HS-27A (cell line): ENCODE measurements around the gene MACROD2.
"Not testable (repeated sequence)": the region's sequence is repeated elsewhere in the genome, so short reads cannot be mapped to it uniquely, and the experiment has no call there.

Experiments
- DNase-seq: peaks from one replicate; pipeline ENCODE4 v3.0.0-alpha.2; 2012; ENCODE audit warnings: low read depth, missing footprints

Gene MACROD2

DNA sequence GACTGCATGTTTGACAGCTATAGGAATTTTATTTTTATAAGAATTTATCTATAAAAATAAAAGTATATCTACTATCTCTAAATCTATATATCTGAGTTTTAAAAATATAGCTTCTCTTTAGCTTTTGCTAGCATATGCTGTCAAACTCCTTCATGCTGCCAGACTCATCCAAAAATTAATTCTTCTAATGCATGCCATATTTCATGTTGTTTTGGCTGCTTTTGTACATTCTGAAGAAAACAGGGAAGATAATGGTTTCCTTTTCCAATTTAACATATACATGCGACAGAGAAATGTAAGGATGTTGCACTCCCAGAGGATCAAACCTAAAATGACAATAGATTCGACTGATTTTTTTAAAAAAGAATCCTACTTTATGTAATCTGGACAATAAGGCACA lies 919.3 kb downstream of the MACROD2 start:
- DNase-seq, result no peak

DNA sequence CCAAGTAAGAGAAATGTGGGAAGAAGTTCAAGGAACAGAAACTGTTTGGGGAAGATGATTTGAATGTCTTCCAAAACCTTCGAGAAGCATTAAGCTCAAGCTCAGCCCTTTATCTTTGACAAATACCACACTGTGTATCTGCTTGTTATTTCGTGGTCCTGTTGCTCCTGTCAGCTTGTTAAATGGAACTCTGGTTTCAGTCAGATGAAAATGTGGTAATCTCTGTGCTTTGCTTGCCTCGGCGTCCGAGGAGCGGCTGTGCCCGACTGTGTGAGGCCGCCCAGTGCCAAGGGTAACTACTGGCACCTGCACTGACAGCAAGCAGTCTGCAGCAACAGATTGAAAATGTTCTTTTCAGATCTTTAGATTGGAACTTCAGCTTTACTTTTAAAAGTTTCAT lies 920.0 kb downstream of the MACROD2 start:
- DNase-seq, result no peak

DNA sequence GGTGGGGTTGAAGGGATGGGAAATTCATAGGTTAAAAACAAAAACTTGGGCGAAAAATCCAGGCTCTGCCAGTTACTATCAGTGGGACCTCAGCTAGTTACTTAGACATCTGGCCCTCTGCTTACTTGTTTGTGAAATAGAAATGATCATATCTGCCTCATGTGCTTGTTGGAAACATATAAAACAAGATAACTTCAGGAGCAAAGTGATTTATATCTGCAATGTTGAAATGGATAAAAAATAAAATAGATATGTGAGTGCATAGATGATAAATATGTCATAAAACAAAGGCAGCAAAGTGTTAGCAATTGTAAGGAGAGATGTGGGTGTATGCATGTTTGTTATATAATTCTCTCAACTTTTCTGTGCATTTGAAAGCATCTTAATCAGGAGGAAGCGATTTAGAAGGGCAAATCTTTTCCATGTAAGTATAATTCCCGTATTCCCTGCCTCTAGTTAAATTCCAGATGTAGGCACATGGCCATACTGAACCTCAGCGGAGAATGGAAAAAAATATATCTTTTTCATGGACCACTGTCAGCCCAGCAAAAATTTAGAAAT lies 921.1 kb downstream of the MACROD2 start:
- DNase-seq, result no peak

DNA sequence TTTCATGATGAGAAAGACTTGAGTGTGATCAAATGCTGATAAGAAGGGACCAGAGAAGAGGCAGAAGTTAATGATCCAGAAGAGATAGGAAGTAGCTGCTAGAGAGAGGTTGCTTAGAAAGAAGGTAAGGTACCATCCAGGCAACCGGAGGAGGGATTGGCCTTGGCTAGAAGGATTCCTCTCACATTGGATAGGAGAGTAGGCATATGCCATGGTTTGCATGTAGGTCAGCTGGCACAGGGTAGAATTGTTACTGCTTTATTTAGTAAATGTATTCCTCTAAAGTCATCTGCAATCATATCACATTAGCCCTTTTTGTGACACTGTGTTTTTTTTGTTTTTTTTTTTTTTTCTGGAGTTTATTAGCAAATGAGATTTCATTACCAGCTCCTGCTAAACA lies 923.0 kb downstream of the MACROD2 start:
- no peak for DNase-seq

DNA sequence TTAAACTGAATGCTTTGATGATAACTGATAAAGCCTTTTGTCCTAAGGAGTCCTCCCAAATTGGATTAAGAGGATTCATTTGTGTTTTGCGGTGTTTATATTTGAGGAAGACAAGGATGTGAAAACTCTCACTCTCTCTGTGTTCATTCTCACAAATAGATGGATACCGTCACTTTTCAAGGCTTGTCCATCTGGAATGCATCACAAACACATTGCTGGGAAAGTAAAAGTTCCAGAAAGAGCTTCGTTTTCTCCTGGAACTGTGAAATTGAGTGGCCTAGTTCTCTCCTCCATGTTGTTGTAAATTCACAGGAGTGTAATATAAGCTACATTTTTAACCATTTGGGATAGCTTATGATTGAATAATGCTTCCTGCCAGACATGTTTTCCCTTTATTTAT lies 923.7 kb downstream of the MACROD2 start:
- DNase-seq, result no peak

DNA sequence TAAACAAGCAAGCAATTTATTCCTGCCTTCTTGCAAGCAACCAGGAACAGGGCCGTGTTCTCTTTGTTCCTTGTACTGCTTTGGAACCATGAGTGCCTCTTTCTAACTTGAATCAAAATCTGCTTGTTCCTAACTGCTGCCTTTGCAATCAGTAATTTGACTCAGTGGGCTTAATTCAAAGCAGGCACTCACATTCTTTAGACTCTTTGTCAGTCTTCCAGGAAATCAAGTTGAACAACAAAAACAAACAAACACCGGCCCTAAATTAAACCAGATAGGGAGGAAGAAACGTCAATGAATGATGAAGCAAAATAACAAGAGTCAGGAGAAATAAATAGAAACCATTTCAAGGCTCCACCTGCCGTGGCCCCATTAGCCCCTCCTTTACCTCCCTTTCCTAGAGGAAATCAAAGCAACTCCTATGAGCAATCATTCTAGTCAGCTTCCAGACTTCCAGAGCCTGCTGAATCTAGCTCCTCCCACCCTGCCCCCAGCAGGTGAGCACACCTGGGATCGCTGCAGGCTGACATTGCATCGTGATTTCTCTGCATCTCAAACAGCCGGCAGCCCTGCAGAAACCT lies 924.3 kb downstream of the MACROD2 start:
- no peak for DNase-seq

DNA sequence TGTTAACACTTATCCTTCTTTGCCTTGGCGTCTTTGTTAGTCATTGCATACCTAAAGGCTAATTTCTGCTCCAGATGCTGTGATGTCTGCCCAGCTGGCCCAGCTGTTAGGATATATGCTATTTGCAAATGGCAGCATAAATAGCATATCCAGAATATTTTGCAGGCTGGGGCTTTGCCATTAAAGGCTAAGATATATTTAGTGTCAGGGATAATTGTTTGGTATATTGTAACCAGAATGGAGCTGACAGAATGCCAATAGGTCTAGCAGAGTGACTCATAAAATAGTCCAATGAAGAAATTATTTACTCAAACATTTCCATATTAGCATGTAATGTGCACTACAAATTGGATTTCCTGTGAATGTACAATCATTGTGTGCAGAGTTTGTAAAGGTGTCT lies 926.2 kb downstream of the MACROD2 start:
- no peak for DNase-seq

DNA sequence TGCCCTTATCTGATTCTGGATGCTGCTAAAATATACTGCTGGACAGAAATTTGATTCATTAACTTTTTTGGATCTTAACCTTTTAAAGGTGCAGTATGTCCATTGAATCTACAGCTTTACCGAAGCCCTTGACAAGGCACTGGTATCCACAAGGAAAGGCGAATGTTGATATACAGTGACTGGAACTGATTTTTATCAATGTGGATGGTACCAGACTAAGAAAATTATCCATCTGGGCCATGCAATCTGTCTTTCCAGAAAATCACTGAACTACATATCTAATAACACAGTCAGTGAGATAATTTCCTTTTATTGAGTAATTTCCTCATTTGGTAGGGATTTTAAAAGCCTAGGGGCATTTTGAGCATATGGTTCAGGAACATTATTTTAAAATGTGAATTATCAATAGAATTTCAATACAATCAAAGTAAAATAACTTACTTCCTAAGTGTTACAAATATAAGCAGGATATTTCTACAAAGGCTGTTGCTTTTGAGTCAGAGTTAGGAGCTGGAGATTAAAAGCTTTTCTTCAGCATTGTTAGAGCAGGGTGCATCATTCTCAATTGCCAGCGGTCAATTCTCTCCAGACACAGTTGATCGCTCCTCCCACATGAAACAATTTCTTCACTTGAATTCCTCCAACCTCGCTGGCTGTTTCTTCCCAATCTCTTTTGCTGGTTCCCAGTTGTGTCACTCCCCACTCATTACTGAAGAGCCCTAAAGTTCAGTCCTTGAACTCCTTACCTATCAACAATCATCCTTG lies 927.4 kb downstream of the MACROD2 start:
- DNase-seq, result no peak

DNA sequence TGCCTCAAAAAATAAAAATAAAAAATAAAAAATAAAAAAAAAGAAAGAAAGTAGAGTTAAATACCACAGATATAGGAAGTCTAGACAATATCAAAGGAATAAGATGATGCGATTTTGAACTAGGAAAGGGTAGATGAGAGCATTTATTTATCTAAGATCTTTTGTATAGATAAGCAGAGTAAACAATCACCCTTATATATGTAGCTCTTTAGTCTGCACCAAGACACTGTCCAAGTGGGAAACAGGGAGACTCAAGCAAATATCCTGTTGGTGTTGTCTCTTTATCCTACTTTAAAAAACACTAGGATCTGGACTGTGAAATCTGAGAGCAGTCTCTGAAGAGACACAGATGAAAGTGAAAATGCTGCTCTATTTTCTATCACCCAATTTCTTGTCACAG lies 929.1 kb downstream of the MACROD2 start:
- DNase-seq, result no peak

DNA sequence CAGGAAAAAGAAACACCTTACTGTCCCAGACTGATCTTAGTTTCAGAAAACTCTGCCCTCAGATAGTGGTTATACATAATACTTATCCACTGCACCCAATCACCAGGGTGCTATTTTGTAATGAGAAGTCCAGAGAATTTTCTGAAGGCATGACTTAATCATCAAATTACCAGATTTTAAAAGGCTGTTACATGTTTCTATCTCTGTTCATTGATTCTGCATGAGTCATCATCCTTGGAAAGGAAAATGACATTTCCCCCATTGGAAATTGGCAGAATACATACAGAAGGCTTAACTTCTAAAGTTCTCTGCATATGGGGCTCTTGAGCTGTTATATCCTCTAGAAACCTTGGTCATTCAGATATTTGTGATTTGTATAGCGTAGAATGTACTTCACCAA lies 930.0 kb downstream of the MACROD2 start:
- DNase-seq, result peak; percentile 57

DNA sequence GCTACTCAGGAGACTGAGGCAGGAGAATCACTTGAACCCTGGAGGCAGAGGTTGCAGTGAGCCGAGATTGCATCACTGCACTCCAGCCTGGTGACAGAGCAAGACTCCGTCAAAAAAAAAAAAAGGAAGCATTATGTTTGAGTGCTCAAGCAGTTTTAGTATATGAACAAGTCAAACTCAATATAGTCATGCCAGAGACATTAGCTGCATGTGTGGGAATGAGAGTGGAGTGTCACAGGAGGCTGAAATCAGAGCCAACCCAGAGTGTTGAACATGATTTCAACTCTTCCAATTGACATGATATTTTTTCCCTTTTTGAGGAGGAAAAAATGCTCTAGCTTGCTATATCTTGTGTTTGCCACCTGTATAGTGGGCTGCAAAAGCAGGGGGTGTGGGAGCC lies 931.1 kb downstream of the MACROD2 start:
- not testable (repeated sequence) for DNase-seq

DNA sequence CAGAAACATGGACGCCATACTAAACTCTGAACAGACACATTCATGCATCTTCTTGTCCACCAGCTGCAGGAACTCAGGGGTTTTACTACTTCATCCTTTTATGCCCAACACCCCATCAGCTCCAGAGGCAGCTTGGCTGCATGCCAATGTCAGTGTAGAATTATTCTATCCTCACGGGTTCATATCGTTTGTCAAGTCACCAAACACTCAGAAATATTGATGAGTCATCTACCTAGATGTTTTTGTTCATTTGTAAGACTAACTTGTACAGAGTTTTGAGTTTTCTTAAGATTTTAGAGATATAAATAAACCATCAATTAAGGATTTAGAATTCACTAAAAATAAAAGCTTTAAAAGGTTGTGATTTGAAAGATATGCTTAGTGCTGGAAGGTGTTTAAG lies 932.8 kb downstream of the MACROD2 start:
- DNase-seq, result peak; percentile 41

DNA sequence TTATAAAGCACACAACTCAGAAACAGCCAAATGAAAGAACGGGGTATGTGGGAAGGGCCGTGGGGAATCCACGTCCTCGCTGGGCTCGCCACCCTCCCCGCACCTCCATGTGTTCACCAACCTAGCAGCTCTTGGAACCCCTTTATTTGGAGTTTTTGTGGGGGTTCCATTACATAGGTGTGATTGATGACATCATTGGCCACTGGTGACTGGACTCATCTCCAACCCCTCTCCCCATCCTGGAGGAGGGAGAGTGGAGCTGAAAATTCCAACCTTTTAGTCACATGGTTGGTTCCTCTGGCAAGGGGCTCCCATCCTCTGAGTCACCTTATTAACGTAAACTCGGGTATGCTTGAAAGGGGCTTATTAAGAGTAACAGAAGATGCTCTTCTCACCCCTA lies 934.1 kb downstream of the MACROD2 start:
- DNase-seq, result no peak

DNA sequence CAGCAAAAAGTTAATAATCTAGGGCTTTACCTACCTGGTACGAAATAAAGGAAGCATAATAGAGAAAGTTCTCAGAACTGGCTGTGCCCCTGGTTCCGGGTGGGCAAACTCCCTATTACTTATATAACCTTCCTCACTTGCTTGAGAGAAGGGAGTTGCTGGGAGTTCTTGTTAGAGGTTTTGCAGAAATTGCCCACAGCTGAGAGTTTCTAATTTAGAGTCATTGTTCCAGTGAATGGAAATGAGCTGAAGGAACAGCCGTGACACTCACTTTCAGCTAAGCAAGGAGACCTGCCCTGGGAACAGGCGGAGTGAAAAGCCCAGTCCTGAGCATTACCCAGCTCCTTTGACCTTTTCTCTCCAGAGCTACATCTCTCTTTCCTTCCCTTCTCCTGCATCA lies 936.7 kb downstream of the MACROD2 start:
- DNase-seq, result no peak

DNA sequence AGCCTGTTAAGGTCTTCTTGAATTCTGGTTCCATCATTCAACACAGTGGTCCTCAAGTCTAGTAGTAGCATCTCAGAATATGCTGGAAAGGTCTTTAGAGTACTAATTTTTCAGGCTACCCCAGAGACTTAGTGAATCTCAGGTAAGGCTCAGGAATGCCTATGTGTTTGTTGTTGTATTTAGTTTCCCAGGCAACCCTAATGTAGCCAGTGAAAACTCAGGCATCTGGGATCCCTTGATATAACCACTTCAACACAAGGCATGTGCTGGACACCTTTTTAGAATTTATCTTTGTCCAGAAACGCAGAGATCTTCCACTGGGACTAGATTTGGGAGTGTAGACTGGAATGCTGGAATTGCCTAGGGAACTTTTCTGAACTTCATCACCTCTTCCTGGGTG lies 940.0 kb downstream of the MACROD2 start:
- no peak for DNase-seq

DNA sequence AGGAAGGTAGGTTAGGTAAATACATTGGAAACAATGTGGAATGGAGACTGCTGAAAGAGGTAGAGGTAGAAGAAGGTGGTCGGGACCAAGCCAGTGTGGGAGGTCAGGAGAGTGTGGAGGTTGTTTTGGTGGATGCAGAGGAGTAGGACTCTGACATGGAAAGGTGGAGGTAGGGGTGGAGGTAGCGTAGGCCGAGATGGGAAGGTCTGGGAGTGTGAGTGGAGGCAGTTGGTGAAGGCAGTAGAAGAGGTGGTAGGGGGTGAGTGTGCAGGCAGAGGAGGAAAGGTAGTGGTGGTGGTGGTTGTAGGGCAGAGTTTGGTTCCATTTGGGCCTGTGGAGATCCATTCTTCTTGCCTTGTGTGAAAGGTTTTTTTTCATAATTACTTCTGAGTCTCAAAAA lies 941.7 kb downstream of the MACROD2 start:
- DNase-seq, result no peak

DNA sequence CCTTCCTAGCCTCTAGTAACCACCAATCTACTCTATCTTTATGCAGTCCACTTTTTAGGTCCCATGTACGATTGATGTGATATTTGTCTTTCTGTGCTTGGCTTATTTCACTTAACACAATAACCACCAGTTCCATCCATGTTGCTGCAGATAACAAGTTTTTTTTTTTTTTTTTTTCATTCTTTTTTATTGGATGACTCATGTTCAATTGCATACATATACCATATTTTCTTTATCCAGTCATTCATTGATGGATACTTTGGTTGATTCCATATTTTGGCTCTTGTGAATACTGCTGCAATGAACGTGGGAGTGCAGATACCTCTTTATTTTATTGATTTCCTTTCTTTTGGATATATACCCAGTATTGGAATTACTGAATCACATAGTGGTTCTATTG lies 942.5 kb downstream of the MACROD2 start:
- DNase-seq, result no peak

DNA sequence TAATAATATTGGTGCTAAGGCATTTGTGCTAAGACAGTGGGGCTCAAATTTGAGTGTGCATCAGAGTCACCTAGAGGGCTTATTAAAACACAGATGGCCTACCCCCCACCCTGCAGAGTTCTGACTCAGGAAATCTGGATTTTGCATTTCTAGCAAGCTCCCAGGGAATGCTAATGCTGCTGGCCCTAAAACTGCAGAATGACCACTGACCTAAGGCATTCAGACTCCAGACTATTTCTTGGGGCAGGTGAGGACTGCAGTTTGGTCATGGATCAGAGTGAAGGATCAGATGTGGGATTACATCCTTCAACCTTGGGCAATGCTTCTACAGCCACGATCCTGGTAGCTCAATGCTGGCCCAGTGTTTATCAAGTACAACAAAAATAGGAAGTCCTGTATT lies 952.2 kb downstream of the MACROD2 start:
- no peak for DNase-seq

DNA sequence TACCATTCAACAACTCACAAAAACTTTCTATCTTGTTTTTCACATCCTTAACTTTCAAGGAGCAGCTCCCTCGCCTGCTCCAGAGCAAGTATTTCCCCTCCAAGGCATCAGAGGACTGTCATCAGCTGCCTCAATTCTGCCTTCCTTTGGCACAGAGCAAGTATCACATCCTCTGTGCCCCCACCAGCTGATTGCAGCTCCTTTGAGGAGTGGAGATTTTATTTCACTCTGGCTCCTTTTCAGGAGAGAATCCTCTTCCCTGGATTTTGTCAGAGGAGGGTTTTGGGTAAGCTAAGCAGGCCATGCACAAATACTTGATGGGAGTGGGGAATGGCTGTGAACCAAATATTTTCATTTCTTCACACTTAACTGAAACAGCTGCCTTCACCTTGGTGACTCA lies 952.6 kb downstream of the MACROD2 start:
- DNase-seq, result no peak

DNA sequence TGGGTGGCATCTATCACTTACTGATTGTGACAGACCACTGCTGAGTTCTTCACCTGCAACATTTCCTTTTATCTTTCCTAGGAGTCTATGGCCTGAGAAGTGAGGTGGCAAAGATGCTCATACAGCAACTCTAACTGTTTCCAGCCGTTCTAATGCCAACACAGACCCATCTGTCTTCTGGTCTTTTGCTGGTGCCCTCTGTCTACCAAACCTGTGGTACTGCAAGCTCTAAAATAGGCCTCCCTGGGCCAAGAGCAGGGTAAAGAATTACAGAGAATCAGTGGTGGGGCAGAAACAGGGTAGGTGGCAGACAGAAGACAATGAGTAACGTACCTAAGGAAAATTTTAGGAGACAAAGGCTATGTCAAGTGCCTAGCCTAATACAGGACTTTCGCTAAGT lies 953.1 kb downstream of the MACROD2 start:
- no peak for DNase-seq

DNA sequence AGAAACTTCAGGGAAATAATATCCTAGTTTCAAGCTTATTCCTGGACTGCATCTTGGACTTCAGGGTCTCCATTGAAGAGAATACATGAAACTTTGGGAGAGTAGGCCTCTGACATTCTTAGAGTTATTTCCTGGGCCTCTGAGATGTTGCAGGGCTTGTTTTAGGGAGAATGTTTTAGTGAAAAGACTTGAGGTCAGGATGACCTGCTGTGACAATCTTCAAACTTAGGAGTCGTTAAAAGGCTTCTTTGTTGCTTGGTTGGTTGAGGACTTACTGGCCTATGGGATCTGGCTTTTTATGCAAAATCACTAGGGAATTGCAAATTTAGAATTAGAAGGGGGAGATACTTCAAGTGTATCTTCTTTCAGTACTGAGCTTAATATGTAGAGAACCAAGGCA lies 955.3 kb downstream of the MACROD2 start:
- DNase-seq, result no peak

DNA sequence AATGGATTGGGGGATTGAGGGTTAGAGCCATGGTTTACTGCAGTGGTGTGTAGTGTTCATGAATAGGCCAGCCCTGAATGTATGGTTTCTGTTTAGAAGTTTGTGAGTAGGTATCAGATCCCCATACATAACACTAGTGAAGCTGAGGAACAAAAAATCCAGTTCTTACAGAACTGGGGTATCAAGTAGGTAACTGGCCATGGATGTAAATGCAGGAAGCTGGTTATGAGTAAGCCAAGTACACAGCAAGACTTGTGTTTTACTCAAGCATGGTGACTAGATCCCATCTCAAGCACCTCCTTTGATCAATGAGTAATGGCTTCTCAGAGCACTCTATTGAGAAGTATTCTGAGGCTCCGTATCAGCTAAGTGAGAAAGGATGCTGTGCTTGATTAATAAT lies 955.8 kb downstream of the MACROD2 start:
- DNase-seq, result no peak

DNA sequence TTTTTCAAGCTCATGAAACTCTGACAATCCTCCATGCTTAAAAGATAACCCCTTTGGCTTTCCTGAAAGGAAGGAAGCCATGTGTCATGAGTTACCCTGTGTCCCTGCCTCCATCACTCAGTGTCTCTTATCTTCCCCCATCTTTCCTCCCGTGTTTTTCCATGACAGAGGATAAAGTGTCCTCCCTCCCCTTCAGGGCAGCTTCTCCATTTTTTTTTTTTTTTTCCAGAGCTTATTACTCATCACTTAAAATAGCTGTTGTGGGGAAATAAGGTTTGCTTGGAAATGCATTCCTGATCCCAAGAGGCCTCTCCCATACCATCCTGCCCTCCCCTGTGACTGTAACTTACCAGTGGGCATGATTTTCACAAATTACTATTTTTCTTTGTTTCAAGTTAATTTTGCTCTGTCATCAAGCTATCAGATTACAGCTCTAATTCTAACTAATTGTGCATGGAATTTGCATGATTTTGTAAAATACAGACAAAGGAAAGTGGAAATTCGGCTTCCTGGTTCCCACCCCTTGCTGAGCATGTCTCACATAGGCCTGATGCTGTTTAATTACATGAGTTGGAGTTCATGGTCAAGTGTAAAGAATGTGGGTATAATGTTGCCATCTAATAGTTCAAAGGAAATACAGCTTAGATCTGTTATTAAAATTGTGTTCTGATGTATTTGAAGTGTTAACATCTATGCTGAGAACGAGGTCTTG lies 956.5 kb downstream of the MACROD2 start:
- DNase-seq, result peak; percentile 54
